Measurements from ENCODE around the gene EIF4G3.

- TF ChIP-seq PPARA (CRISPR knock-in tag; IDR thresholded peaks at IDR 0.05; ENCODE audit: borderline replicate concordance) (no peak), RARB (CRISPR knock-in tag; IDR thresholded peaks at IDR 0.05) (no peak)
Measured at GRCh38 chr1:20846461-20847374, 330.0 kb downstream of the EIF4G3 start.
